K562 (cell line): ENCODE data around the gene ARMC6. TPM values are rescaled to one million over a fixed set of nuclear protein-coding genes. Genes with fewer than 3 reads are reported as not detected.

Source experiments
- BACH1 ChIP-seq: fragments of 200-800 bp; sonication (Bioruptor generic); IDR thresholded peaks from 2 replicates; pipeline ENCODE4 v1.6.1; 2016; ENCODE audit warnings: missing genetic modification characterization, missing compliant biosample characterization
- CBFA2T2 ChIP-seq: fragments of 450-650 bp; conservative IDR thresholded peaks from 2 replicates; pipeline ENCODE4 v1.6.1; 2017; ENCODE audit warnings: mild to moderate bottlenecking
- CBFA2T3 ChIP-seq: fragments of 450-650 bp; IDR thresholded peaks from 2 replicates; pipeline ENCODE4 v1.6.1; 2017
- CCAR2 ChIP-seq: fragments of 200-400 bp; formaldehyde crosslinking; IDR thresholded peaks from 2 replicates; pipeline ENCODE4 v1.6.1; 2017; ENCODE audit warnings: mild to moderate bottlenecking, low read depth, low read length
- CREB1 ChIP-seq, 2 experiments: sonication (generic) in 1 of 2; formaldehyde crosslinking in 1 of 2; IDR thresholded peaks; 2 replicates each; pipeline versions ENCODE4 v1.6.1 to v1.8.0; 2012 to 2022; ENCODE audit warnings: inconsistent platforms in 1 of 2, mild to moderate bottlenecking in 1 of 2, missing genetic modification reagents in 1 of 2, moderate library complexity in 1 of 2
- CTBP1 ChIP-seq: fragments of 450-650 bp; IDR thresholded peaks from 2 replicates; pipeline ENCODE4 v1.6.1; 2016; ENCODE audit warnings: borderline replicate concordance
- DIDO1 ChIP-seq: fragments of 450-650 bp; IDR thresholded peaks from 2 replicates; pipeline ENCODE4 v1.6.1; 2016; ENCODE audit warnings: low read depth, missing biosample characterization, missing genetic modification characterization
- ETV1 ChIP-seq: fragments of 450-650 bp; conservative IDR thresholded peaks from 2 replicates; pipeline ENCODE4 v1.6.1; 2016; ENCODE audit warnings: missing genetic modification characterization, control low read depth, low read depth, missing compliant biosample characterization
- ETV5 ChIP-seq: sonication (generic); formaldehyde crosslinking; IDR thresholded peaks from 2 replicates; pipeline ENCODE4 v1.4.0; 2020; ENCODE audit warnings: low read depth, mild to moderate bottlenecking, missing genetic modification reagents
- HDGF ChIP-seq: fragments of 450-650 bp; IDR thresholded peaks from 2 replicates; pipeline ENCODE4 v1.6.1; 2016
- MBD2 ChIP-seq: sonication (generic); IDR thresholded peaks from 2 replicates; pipeline ENCODE4 v1.6.1; 2016; ENCODE audit warnings: low read depth, borderline replicate concordance
- MYC ChIP-seq, 2 experiments: fragments of 250-450 bp in 1 of 2; sonication (Bioruptor Pico) in 1 of 2; IDR thresholded peaks; 2 replicates each; pipeline versions ENCODE4 v1.5.1 to v1.6.1; 2012 to 2021; ENCODE audit warnings: low read depth in 2 of 2, borderline replicate concordance in 1 of 2, improper control_type of control experiment in 1 of 2, low read length in 1 of 2, mild to moderate bottlenecking in 1 of 2, moderate library complexity in 1 of 2
- NCOR1 ChIP-seq: fragments of 450-650 bp; IDR thresholded peaks from 2 replicates; pipeline ENCODE4 v1.6.1; 2016; ENCODE audit warnings: mild to moderate bottlenecking, moderate library complexity
- NR2C1 ChIP-seq, 2 experiments: fragments of 450-650 bp; IDR thresholded peaks; 2 replicates each; pipeline ENCODE4 v1.6.1; 2017; ENCODE audit warnings: mild to moderate bottlenecking in 2 of 2, antibody characterized with exemption in 1 of 2, inconsistent platforms in 1 of 2, missing compliant biosample characterization in 1 of 2, missing genetic modification characterization in 1 of 2
- POLR2AphosphoS5 ChIP-seq: IDR thresholded peaks from 2 replicates; pipeline ENCODE4 v1.6.1; 2011; ENCODE audit warnings: mild to moderate bottlenecking, low read depth, low read length, moderate library complexity; ENCODE audit not compliant: control insufficient read depth, insufficient read depth
- POLR2G ChIP-seq: fragments of 200-400 bp; formaldehyde crosslinking; IDR thresholded peaks from 2 replicates; pipeline ENCODE4 v1.6.1; 2017; ENCODE audit warnings: low read depth, mild to moderate bottlenecking, antibody characterized with exemption, low read length, moderate library complexity
- RFX1 ChIP-seq: fragments of 450-650 bp; IDR thresholded peaks from 2 replicates; pipeline ENCODE4 v1.6.1; 2016; ENCODE audit warnings: mild to moderate bottlenecking, moderate library complexity
- STAG1 ChIP-seq: sonication (generic); formaldehyde crosslinking; IDR thresholded peaks from 2 replicates; pipeline ENCODE4 v1.5.0; 2020; ENCODE audit warnings: missing genetic modification reagents, borderline replicate concordance
- TCF15 ChIP-seq: fragments of 250-450 bp; sonication (Bioruptor Pico); IDR thresholded peaks from 2 replicates; pipeline ENCODE4 v1.8.0; 2022; ENCODE audit warnings: moderate library complexity, mild to moderate bottlenecking, inconsistent platforms
- ZBTB26 ChIP-seq: fragments of 450-650 bp; formaldehyde crosslinking; IDR thresholded peaks from 2 replicates; pipeline ENCODE4 v1.4.0; 2022; ENCODE audit warnings: missing genetic modification characterization
- ZBTB9 ChIP-seq: fragments of 450-650 bp; formaldehyde crosslinking; IDR thresholded peaks from 2 replicates; pipeline ENCODE4 v1.4.0; 2020; ENCODE audit warnings: mild to moderate bottlenecking, moderate library complexity
- ZNF143 ChIP-seq: sonication (generic); formaldehyde crosslinking; IDR thresholded peaks from 2 replicates; pipeline ENCODE4 v1.9.0; 2022; ENCODE audit warnings: mild to moderate bottlenecking, missing genetic modification reagents
- ZNF175 ChIP-seq: fragments of 200-800 bp; sonication (Bioruptor generic); IDR thresholded peaks from 2 replicates; pipeline ENCODE4 v1.6.1; 2016; ENCODE audit warnings: low read depth, mild to moderate bottlenecking, missing genetic modification characterization, missing compliant biosample characterization
- ZNF263 ChIP-seq: sonication (generic); formaldehyde crosslinking; IDR thresholded peaks from 2 replicates; pipeline ENCODE4 v1.8.0; 2022; ENCODE audit warnings: mild to moderate bottlenecking, missing genetic modification reagents, borderline replicate concordance
- polyA plus RNA-seq, 8 experiments: library from polyadenylated mRNA; depleted of rRNA in 4 of 8; stranded (reverse) in 5 of 8; unstranded in 3 of 8; fragments of >200 nt; fragmentation: Nextera tagmentation in 2 of 8; fragmentation: Illumina TruSeq in 1 of 8; extraction: Ambion mirVana in 2 of 8; extraction: Trizol in 1 of 8; gene quantifications; 2 replicates each; pipeline versions ENCODE4 v1.2.1 to v1.2.3, GENCODE V29; 2011 to 2014; ENCODE audit warnings: inconsistent platforms in 1 of 8, missing spikeins in 1 of 8
- total RNA-seq, 7 experiments: library from RNA; depleted of rRNA in 6 of 7; stranded (reverse); fragments of >200 nt in 6 of 7; fragmentation: Illumina TruSeq in 2 of 7; extraction: Trizol in 2 of 7; gene quantifications; 2 replicates each; pipeline versions ENCODE4 v1.2.1 to v1.2.3, GENCODE V29; 2011 to 2021; ENCODE audit warnings: low replicate concordance in 1 of 7

ARMC6 gene
- total and polyA plus RNA-seq, 9 of the 15 experiments (the other 6 are each of a cell fraction or from before 2014, with no cell fraction given): 2.1 to 93.4 (median 63.6) TPM

GRCh38 chr19:19059018-19059836 lies 25.8 kb downstream of the ARMC6 start (continued):
- TF ChIP-seq CREB1 (IDR thresholded peaks at IDR 0.05): 0 out of 2 replicates have a peak, but pooled peaks have one; percentile 18
- TF ChIP-seq CREB1 (CRISPR knock-in tag; IDR thresholded peaks at IDR 0.05): no peak
- TF ChIP-seq ETV1: peak; percentile 87
- TF ChIP-seq DIDO1 (tag): no peak
- peak; percentile 16; the same call in 1 of the 2 replicates for TF ChIP-seq MBD2
- TF ChIP-seq ETV5 (CRISPR knock-in tag): peak; percentile 89
- TF ChIP-seq CTBP1: peak; percentile 43; the same call in 1 of the 2 replicates
- TF ChIP-seq NCOR1: peak; percentile 72
- peak; percentile 17; the same call in 1 of the 2 replicates for TF ChIP-seq POLR2AphosphoS5
- TF ChIP-seq ZBTB9 (CRISPR knock-in tag): peak; percentile 27; the same call in 1 of the 2 replicates
- peak; percentile 49; the same call in 1 of the 2 replicates for TF ChIP-seq MYC (IDR thresholded peaks at IDR 0.05; ENCODE audit: low read depth, low read length)
- no peak for TF ChIP-seq MYC (CRISPR knock-in tag; IDR thresholded peaks at IDR 0.05; ENCODE audit: borderline replicate concordance, low read depth)
- TF ChIP-seq RFX1: no peak
- TF ChIP-seq TCF15 (CRISPR knock-in tag): peak; percentile 62; the same call in 1 of the 2 replicates
- TF ChIP-seq ZNF143 (CRISPR knock-in tag): no peak
- peak; percentile 49 for TF ChIP-seq CBFA2T3
- TF ChIP-seq ZBTB26 (CRISPR knock-in tag): no peak
- TF ChIP-seq POLR2G: peak; percentile 56
- no peak for TF ChIP-seq NR2C1 (IDR thresholded peaks at IDR 0.05)
- TF ChIP-seq NR2C1 (tag; IDR thresholded peaks at IDR 0.05): peak; percentile 60; the same call in 1 of the 2 replicates
- TF ChIP-seq ZNF175 (CRISPR knock-in tag): peak; percentile 45; the same call in 1 of the 2 replicates
- TF ChIP-seq STAG1 (CRISPR knock-in tag): 0 out of 2 replicates have a peak, but pooled peaks have one; percentile 24
- TF ChIP-seq ZNF263 (CRISPR knock-in tag): peak; percentile 97
- 0 out of 2 replicates have a peak, but pooled peaks have one; percentile 1 for TF ChIP-seq BACH1 (tag)
- no peak for TF ChIP-seq CCAR2
- peak; percentile 12; the same call in 1 of the 2 replicates for TF ChIP-seq CBFA2T2
- 0 out of 2 replicates have a peak, but pooled peaks have one; percentile 90 for TF ChIP-seq HDGF
